GM19328 (cell line): ENCODE measurements around the gene ASCC1.
"Not testable (repeated sequence)": the region's sequence is repeated elsewhere in the genome, so short reads cannot be mapped to it uniquely, and the experiment has no call there.

Source experiments
- ATAC-seq: cut with Tn5 transposase; IDR thresholded peaks from one replicate; pipeline ENCODE4 v1.9.1; 2021; ENCODE audit warnings: mild to moderate bottlenecking, moderate library complexity; ENCODE audit not compliant: unreplicated experiment

Gene ASCC1

GRCh38 chr10:72249176-72249862 is 33.2 kb upstream of the ASCC1 start:
- peak; percentile 6 for ATAC-seq

- ATAC-seq, result peak; percentile 65
Measured at GRCh38 chr10:72248468-72249151, 32.5 kb upstream of the ASCC1 start.

GRCh38 chr10:72245949-72246525 is 30.0 kb upstream of the ASCC1 start:
- ATAC-seq, result no peak

GRCh38 chr10:72244573-72245038 is 28.5 kb upstream of the ASCC1 start:
- ATAC-seq, result no peak

GRCh38 chr10:72243822-72244437 is 27.9 kb upstream of the ASCC1 start:
- no peak for ATAC-seq

- ATAC-seq, result no peak
Measured at GRCh38 chr10:72242675-72243074, 26.6 kb upstream of the ASCC1 start.

GRCh38 chr10:72241691-72242252 is 25.7 kb upstream of the ASCC1 start:
- ATAC-seq, result no peak

GRCh38 chr10:72240371-72240770 is 24.3 kb upstream of the ASCC1 start:
- no peak for ATAC-seq

- ATAC-seq, result no peak
Measured at GRCh38 chr10:72239409-72239808, 23.3 kb upstream of the ASCC1 start.

GRCh38 chr10:72238392-72239175 is 22.5 kb upstream of the ASCC1 start:
- ATAC-seq, result no peak

- no peak for ATAC-seq
Measured at GRCh38 chr10:72235544-72236279, 19.6 kb upstream of the ASCC1 start.

GRCh38 chr10:72234560-72235095 is 18.6 kb upstream of the ASCC1 start:
- no peak for ATAC-seq

- no peak for ATAC-seq
Measured at GRCh38 chr10:72233621-72234020, 17.5 kb upstream of the ASCC1 start.

GRCh38 chr10:72229261-72230251 is 13.5 kb upstream of the ASCC1 start:
- ATAC-seq, result no peak

- no peak for ATAC-seq
Measured at GRCh38 chr10:72228318-72228751, 12.3 kb upstream of the ASCC1 start.

- no peak for ATAC-seq
Measured at GRCh38 chr10:72227826-72228225, 11.8 kb upstream of the ASCC1 start.

- ATAC-seq, result no peak
Measured at GRCh38 chr10:72226418-72227027, 10.4 kb upstream of the ASCC1 start.

GRCh38 chr10:72224191-72224590 is 8.1 kb upstream of the ASCC1 start:
- ATAC-seq, result not testable (repeated sequence)
